ENCODE measurements around the gene COG5. TPM values are rescaled to one million over a fixed set of nuclear protein-coding genes. Genes with fewer than 3 reads are reported as not detected.

Gene COG5
- total and polyA plus RNA-seq, 10 of the 15 experiments (the other 5 are each of a cell fraction or from before 2014, with no cell fraction given): 5.5 to 27.9 (median 15.6) TPM

DNA sequence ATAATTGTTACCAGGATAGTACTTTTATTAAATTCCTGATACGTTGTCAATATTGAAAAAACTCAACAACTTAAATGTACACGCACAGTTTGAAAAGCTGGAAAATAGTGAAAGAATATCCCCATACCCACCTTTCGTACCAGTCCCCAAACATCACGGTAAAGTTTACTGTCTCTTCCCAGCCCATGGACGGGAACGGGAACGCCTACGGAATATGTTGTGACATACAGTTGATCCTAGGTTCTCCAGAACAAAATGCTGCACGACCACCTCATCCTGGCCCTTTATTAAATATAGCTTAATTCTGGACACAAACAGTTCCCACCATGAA is 15.8 kb upstream of the COG5 start:
- Histone ChIP-seq H3K27ac (ENCODE audit: control insufficient read depth, insufficient read depth) (peak overlapping the region; percentile 70), H2AFZ (ENCODE audit: control insufficient read depth, low read depth, low read length) (peak overlapping the region; percentile 67), H3K9me3 (replicated peaks; ENCODE audit: control insufficient read depth, insufficient read depth, low read length) (no peaks in the 10 kb centered on the region), H3K36me3 (ENCODE audit: control insufficient read depth in 2 of 2, insufficient read depth in 2 of 2, low read length in 1 of 2) (no peaks in the 10 kb centered on the region; a peak in 1 of 4 replicates), H3K27me3 (replicated peaks in 1 of 2; ENCODE audit: control insufficient read depth in 2 of 2, insufficient read depth in 2 of 2, low read length in 1 of 2) (no peaks in the 10 kb centered on the region), H3K79me2 (ENCODE audit: control insufficient read depth, insufficient read depth, low read length) (peaks cover 6% of the 10 kb centered on the region), H3K4me1 (ENCODE audit: control insufficient read depth, insufficient read depth, low read length) (no peaks in the 10 kb centered on the region; the same call in 1 of the 2 replicates), H3K9ac (ENCODE audit: control insufficient read depth, insufficient read depth, low read length) (peak overlapping the region; percentile 80), H4K20me1 (ENCODE audit: control insufficient read depth, insufficient read depth) (no peaks in the 10 kb centered on the region), H3K4me3 (peak overlapping the region; percentile 84), H3K4me2 (ENCODE audit: control insufficient read depth, insufficient read depth) (peak overlapping the region; percentile 73)
- ChIA-PET POLR2A (interaction anchor here (1.0 to 1.2 kb wide), 2 partner anchors 8 to 15 kb away, joined by 3 to 7 read pairs; no protein-coding TSS in a partner anchor), RAD21 (ENCODE audit: unreplicated experiment) (no interaction called here), SMC1A (ENCODE audit: uncharacterized antibody, unreplicated experiment) (no interaction called here), CTCF (no interaction called here)
- ATAC-seq: no peak; the same call in 2 of the 3 replicates
- intact Hi-C loops (cut with micrococcal nuclease; ENCODE audit: unreplicated experiment): no loop called here
- BruUV-seq (replicated peaks): TSS peak; percentile 95
- WGBS (ENCODE audit: insufficient coverage, insufficient replicate concordance, low lambda C conversion rate, missing lambda C conversion rate): 6% methylated on average over 9 of the region's 9 CpGs
- no peak for FAIRE-seq
- DNase-seq (ENCODE audit: low read depth, low spot score): no peak
- TF ChIP-seq, protein P1, sequence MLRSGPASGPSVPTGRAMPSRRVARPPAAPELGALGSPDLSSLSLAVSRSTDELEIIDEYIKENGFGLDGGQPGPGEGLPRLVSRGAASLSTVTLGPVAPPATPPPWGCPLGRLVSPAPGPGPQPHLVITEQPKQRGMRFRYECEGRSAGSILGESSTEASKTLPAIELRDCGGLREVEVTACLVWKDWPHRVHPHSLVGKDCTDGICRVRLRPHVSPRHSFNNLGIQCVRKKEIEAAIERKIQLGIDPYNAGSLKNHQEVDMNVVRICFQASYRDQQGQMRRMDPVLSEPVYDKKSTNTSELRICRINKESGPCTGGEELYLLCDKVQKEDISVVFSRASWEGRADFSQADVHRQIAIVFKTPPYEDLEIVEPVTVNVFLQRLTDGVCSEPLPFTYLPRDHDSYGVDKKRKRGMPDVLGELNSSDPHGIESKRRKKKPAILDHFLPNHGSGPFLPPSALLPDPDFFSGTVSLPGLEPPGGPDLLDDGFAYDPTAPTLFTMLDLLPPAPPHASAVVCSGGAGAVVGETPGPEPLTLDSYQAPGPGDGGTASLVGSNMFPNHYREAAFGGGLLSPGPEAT (IDR thresholded peaks at IDR 0.05; ENCODE audit: low read depth): 0 out of 2 replicates have a peak, but pooled peaks have one; percentile 12
- no peak for TF ChIP-seq SMAD1 (IDR thresholded peaks at IDR 0.05; ENCODE audit: low read depth, partially characterized antibody)
- TF ChIP-seq, protein P2, sequence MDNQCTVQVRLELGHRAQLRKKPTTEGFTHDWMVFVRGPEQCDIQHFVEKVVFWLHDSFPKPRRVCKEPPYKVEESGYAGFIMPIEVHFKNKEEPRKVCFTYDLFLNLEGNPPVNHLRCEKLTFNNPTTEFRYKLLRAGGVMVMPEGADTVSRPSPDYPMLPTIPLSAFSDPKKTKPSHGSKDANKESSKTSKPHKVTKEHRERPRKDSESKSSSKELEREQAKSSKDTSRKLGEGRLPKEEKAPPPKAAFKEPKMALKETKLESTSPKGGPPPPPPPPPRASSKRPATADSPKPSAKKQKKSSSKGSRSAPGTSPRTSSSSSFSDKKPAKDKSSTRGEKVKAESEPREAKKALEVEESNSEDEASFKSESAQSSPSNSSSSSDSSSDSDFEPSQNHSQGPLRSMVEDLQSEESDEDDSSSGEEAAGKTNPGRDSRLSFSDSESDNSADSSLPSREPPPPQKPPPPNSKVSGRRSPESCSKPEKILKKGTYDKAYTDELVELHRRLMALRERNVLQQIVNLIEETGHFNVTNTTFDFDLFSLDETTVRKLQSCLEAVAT (IDR thresholded peaks at IDR 0.05): 0 out of 2 replicates have a peak, but pooled peaks have one; percentile 15
- TF ChIP-seq, protein P3, sequence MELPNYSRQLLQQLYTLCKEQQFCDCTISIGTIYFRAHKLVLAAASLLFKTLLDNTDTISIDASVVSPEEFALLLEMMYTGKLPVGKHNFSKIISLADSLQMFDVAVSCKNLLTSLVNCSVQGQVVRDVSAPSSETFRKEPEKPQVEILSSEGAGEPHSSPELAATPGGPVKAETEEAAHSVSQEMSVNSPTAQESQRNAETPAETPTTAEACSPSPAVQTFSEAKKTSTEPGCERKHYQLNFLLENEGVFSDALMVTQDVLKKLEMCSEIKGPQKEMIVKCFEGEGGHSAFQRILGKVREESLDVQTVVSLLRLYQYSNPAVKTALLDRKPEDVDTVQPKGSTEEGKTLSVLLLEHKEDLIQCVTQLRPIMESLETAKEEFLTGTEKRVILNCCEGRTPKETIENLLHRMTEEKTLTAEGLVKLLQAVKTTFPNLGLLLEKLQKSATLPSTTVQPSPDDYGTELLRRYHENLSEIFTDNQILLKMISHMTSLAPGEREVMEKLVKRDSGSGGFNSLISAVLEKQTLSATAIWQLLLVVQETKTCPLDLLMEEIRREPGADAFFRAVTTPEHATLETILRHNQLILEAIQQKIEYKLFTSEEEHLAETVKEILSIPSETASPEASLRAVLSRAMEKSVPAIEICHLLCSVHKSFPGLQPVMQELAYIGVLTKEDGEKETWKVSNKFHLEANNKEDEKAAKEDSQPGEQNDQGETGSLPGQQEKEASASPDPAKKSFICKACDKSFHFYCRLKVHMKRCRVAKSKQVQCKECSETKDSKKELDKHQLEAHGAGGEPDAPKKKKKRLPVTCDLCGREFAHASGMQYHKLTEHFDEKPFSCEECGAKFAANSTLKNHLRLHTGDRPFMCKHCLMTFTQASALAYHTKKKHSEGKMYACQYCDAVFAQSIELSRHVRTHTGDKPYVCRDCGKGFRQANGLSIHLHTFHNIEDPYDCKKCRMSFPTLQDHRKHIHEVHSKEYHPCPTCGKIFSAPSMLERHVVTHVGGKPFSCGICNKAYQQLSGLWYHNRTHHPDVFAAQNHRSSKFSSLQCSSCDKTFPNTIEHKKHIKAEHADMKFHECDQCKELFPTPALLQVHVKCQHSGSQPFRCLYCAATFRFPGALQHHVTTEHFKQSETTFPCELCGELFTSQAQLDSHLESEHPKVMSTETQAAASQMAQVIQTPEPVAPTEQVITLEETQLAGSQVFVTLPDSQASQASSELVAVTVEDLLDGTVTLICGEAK (IDR thresholded peaks at IDR 0.05; ENCODE audit: borderline replicate concordance): peak; percentile 38; the same call in 1 of the 2 replicates
- in situ Hi-C loops (cut with MboI): no loop called here
